Hepatocyte (in vitro differentiated cells): ENCODE measurements around the gene PLEKHA4. TPM values are rescaled to one million over a fixed set of nuclear protein-coding genes. Genes with fewer than 3 reads are reported as not detected.

Experiments used
- DNase-seq: peaks from one replicate; pipeline ENCODE4 v3.0.0-alpha.2; 2016; ENCODE audit warnings: low spot score
- H2AFZ ChIP-seq: fragments of 200-600 bp; sonication (generic); 2 replicates; pipeline ENCODE4 v1.6.0; 2016; ENCODE audit warnings: antibody characterized with exemption, mild to moderate bottlenecking
- H3K27ac ChIP-seq: fragments of 200-600 bp; sonication (generic); 2 replicates; pipeline ENCODE4 v1.5.1; 2016; ENCODE audit warnings: mild to moderate bottlenecking
- H3K27me3 ChIP-seq: fragments of 200-600 bp; sonication (generic); 2 replicates; pipeline ENCODE4 v1.6.1; 2016
- H3K36me3 ChIP-seq: fragments of 200-600 bp; sonication (generic); replicated peaks from 2 replicates; pipeline ENCODE4 v1.5.1; 2016; ENCODE audit warnings: low read depth; ENCODE audit not compliant: insufficient read depth
- H3K4me1 ChIP-seq: fragments of 200-600 bp; sonication (generic); 2 replicates; pipeline ENCODE4 v1.5.1; 2016; ENCODE audit warnings: mild to moderate bottlenecking, moderate library complexity; ENCODE audit not compliant: insufficient read depth
- H3K4me2 ChIP-seq: fragments of 200-600 bp; sonication (generic); 2 replicates; pipeline ENCODE4 v1.6.0; 2016
- H3K4me3 ChIP-seq: fragments of 200-600 bp; sonication (generic); 2 replicates; pipeline ENCODE4 v1.5.1; 2016; ENCODE audit warnings: mild to moderate bottlenecking
- H3K79me2 ChIP-seq: fragments of 200-600 bp; sonication (generic); 2 replicates; pipeline ENCODE4 v1.6.0; 2017; ENCODE audit warnings: mild to moderate bottlenecking
- H3K9me2 ChIP-seq: fragments of 200-600 bp; sonication (generic); replicated peaks from 2 replicates; pipeline ENCODE4 v1.6.0; 2017; ENCODE audit warnings: mild to moderate bottlenecking; ENCODE audit not compliant: insufficient read depth
- H3K9me3 ChIP-seq: fragments of 200-600 bp; sonication (generic); 2 replicates; pipeline ENCODE4 v1.5.1; 2016; ENCODE audit warnings: low read depth, mild to moderate bottlenecking
- H4K20me1 ChIP-seq: fragments of 200-600 bp; sonication (generic); 2 replicates; pipeline ENCODE4 v1.6.0; 2016; ENCODE audit warnings: mild to moderate bottlenecking; ENCODE audit not compliant: insufficient read depth, poor library complexity, severe bottlenecking
- CTCF ChIP-seq: fragments of 200-600 bp; sonication (generic); IDR thresholded peaks from 2 replicates; pipeline ENCODE4 v1.5.1; 2016; ENCODE audit warnings: antibody characterized with exemption, mild to moderate bottlenecking; ENCODE audit not compliant: poor library complexity
- EZH2 ChIP-seq: fragments of 200-600 bp; sonication (generic); IDR thresholded peaks from 2 replicates; pipeline ENCODE4 v1.6.1; 2016; ENCODE audit warnings: antibody characterized with exemption, mild to moderate bottlenecking, borderline replicate concordance
- EZH2phosphoT487 ChIP-seq: fragments of 200-600 bp; sonication (generic); IDR thresholded peaks from one replicate; pipeline ENCODE4 v1.6.1; 2018; ENCODE audit warnings: antibody characterized with exemption, mild to moderate bottlenecking, low read depth, moderate library complexity; ENCODE audit not compliant: unreplicated experiment, severe bottlenecking
- WGBS: methylation state at CpG from one replicate; pipeline ENCODE4 v1.1.6; 2016; ENCODE audit warnings: low lambda C conversion rate; ENCODE audit errors: missing lambda C conversion rate; 5-methylcytosine and 5-hydroxymethylcytosine counted together
- polyA plus RNA-seq: library from polyadenylated mRNA; unstranded; fragments of >200 nt; fragmentation: Nextera tagmentation; extraction: Ambion mirVana; gene quantifications from 2 replicates; pipeline ENCODE4 v1.2.1, GENCODE V29; 2016
- total RNA-seq: library from RNA; depleted of rRNA; stranded (reverse); fragments of >200 nt; gene quantifications from 2 replicates; pipeline ENCODE4 v1.2.3, GENCODE V29; 2014

PLEKHA4 gene
- total and polyA plus RNA-seq, 2 experiments from 2014 or later, result 7.3 to 15.1 TPM

- Histone ChIP-seq H4K20me1 (no peaks in the 10 kb centered on the region), H3K4me2 (peak overlapping the region; percentile 77), H3K9me3 (no peaks in the 10 kb centered on the region), H3K27me3 (no peaks in the 10 kb centered on the region), H3K79me2 (peaks cover 11% of the 10 kb centered on the region), H2AFZ (no peak overlapping the region), H3K4me1 (peaks cover 28% of the 10 kb centered on the region), H3K36me3 (no peaks in the 10 kb centered on the region), H3K4me3 (no peak overlapping the region), H3K27ac (peak overlapping the region; percentile 87), H3K9me2 (no peaks in the 10 kb centered on the region)
- no peak for TF ChIP-seq EZH2
- TF ChIP-seq CTCF, result no peak
- no peak for TF ChIP-seq EZH2phosphoT487
- 69% methylated on average over 14 of the region's 14 CpGs for WGBS
- DNase-seq, result no peak
These were observed 1.2 kb downstream of the PLEKHA4 start for GRCh38 chr19:48867123-48867745.

GRCh38 chr19:48866692-48867091, 1.7 kb downstream of the PLEKHA4 start:
- no peaks in the 10 kb centered on the region for H3K36me3 ChIP-seq
- no peak overlapping the region for H3K4me3 ChIP-seq
- peak overlapping the region; percentile 77 for H3K4me2 ChIP-seq
- 69% methylated on average over 6 of the region's 6 CpGs for WGBS
- no peaks in the 10 kb centered on the region for H3K9me2 ChIP-seq
- H3K4me1 ChIP-seq, result peaks cover 28% of the 10 kb centered on the region
- H3K27me3 ChIP-seq, result no peaks in the 10 kb centered on the region
- no peaks in the 10 kb centered on the region for H4K20me1 ChIP-seq
- H3K79me2 ChIP-seq, result peaks cover 11% of the 10 kb centered on the region
- DNase-seq, result no peak
- no peaks in the 10 kb centered on the region for H3K9me3 ChIP-seq
- peak overlapping the region; percentile 87 for H3K27ac ChIP-seq
- no peak for TF ChIP-seq EZH2phosphoT487
- no peak for TF ChIP-seq CTCF
- TF ChIP-seq EZH2, result no peak
- no peak overlapping the region for H2AFZ ChIP-seq

- Histone ChIP-seq H3K4me2 (no peak overlapping the region), H3K9me2 (no peaks in the 10 kb centered on the region), H3K4me1 (peaks cover 17% of the 10 kb centered on the region), H3K4me3 (no peak overlapping the region), H2AFZ (no peak overlapping the region), H3K27ac (no peak overlapping the region), H3K36me3 (no peaks in the 10 kb centered on the region), H3K9me3 (no peaks in the 10 kb centered on the region), H3K27me3 (no peaks in the 10 kb centered on the region), H3K79me2 (peaks cover 11% of the 10 kb centered on the region), H4K20me1 (no peaks in the 10 kb centered on the region)
- 91% methylated on average over 7 of the region's 7 CpGs for WGBS
- no peak for DNase-seq
- TF ChIP-seq EZH2phosphoT487 (no peak), EZH2 (no peak), CTCF (no peak)
These were observed 5.6 kb downstream of the PLEKHA4 start for GRCh38 chr19:48862827-48863226.
